ENCODE results near the gene HLCS. TPM values are rescaled to one million over a fixed set of nuclear protein-coding genes. Genes with fewer than 3 reads are reported as not detected.

The HLCS gene
- total and polyA plus RNA-seq, 10 of the 15 experiments (the other 5 are each of a cell fraction or from before 2014, with no cell fraction given) = 1.5 to 12.7 (median 9.6) TPM

GRCh38 chr21:36817732-36818450, 148.6 kb downstream of the HLCS start (continued):
- TF ChIP-seq ZBTB40 (IDR thresholded peaks at IDR 0.05; ENCODE audit: borderline replicate concordance) (no peak), ELK1 (IDR thresholded peaks at IDR 0.05; ENCODE audit: low read depth, low read length) (no peak), POLR2AphosphoS5 (IDR thresholded peaks at IDR 0.05; ENCODE audit: low read length) (no peak), CEBPB (IDR thresholded peaks at IDR 0.05; ENCODE audit: borderline replicate concordance in 1 of 2, low read depth in 2 of 2, low read length in 2 of 2) (no peak)

GRCh38 chr21:36816561-36817130, 149.8 kb downstream of the HLCS start:
- H3K4me1 ChIP-seq (ENCODE audit: control insufficient read depth, insufficient read depth, low read length) = no peaks in the 10 kb centered on the region
- CTCF ChIA-PET = no interaction called here
- TF ChIP-seq SUZ12 (IDR thresholded peaks at IDR 0.05; ENCODE audit: unreplicated experiment) (no peak), NFYB (IDR thresholded peaks at IDR 0.05; ENCODE audit: insufficient read depth, low read depth, low read length) (no peak), PML (IDR thresholded peaks at IDR 0.05; ENCODE audit: low read length) (no peak), SMC3 (IDR thresholded peaks at IDR 0.05; ENCODE audit: borderline replicate concordance, low read length) (no peak), SRF (IDR thresholded peaks at IDR 0.05; ENCODE audit: low read depth in 2 of 2, low read length in 2 of 2) (no peak), PKNOX1 (IDR thresholded peaks at IDR 0.05) (no peak), USF2 (IDR thresholded peaks at IDR 0.05; ENCODE audit: borderline replicate concordance, low read depth, low read length) (no peak), ZNF384 (IDR thresholded peaks at IDR 0.05; ENCODE audit: borderline replicate concordance, low read depth, low read length) (no peak)

More at GRCh38 chr21:36816561-36817130, 149.8 kb downstream of the HLCS start:
- Histone ChIP-seq H3K27me3 (replicated peaks in 1 of 2; ENCODE audit: control insufficient read depth in 2 of 2, insufficient read depth in 2 of 2, low read length in 1 of 2) (no peaks in the 10 kb centered on the region), H4K20me1 (ENCODE audit: control insufficient read depth, insufficient read depth) (no peaks in the 10 kb centered on the region), H2AFZ (ENCODE audit: control insufficient read depth, low read depth, low read length) (no peak overlapping the region), H3K79me2 (ENCODE audit: control insufficient read depth, insufficient read depth, low read length) (no peaks in the 10 kb centered on the region), H3K4me2 (ENCODE audit: control insufficient read depth, insufficient read depth) (no peak overlapping the region), H3K9ac (ENCODE audit: control insufficient read depth, insufficient read depth, low read length) (no peak overlapping the region), H3K4me3 (no peak overlapping the region), H3K36me3 (ENCODE audit: control insufficient read depth in 2 of 2, insufficient read depth in 2 of 2, low read length in 1 of 2) (no peaks in the 10 kb centered on the region; a peak in 1 of 4 replicates), H3K9me3 (replicated peaks; ENCODE audit: control insufficient read depth, insufficient read depth, low read length) (no peaks in the 10 kb centered on the region), H3K27ac (ENCODE audit: control insufficient read depth, insufficient read depth) (no peak overlapping the region)
- in situ Hi-C loops (cut with MboI) (no loop called here), intact Hi-C loops (cut with micrococcal nuclease; ENCODE audit: unreplicated experiment) (no loop called here)
- BruUV-seq (replicated peaks) = no TSS peak
- DNase-seq (ENCODE audit: low read depth, low spot score) (no peak), ATAC-seq (no peak), FAIRE-seq (no peak)
- ChIA-PET SMC1A (ENCODE audit: uncharacterized antibody, unreplicated experiment) (interaction anchor here (1.1 kb wide), 1 partner anchor 312 kb away, joined by 3 read pairs; no protein-coding TSS in a partner anchor), RAD21 (ENCODE audit: unreplicated experiment) (no interaction called here), POLR2A (no interaction called here)
- WGBS (ENCODE audit: insufficient coverage, insufficient replicate concordance, low lambda C conversion rate, missing lambda C conversion rate) = 74% methylated on average over 9 of the region's 9 CpGs

Data from GM12878 (cell line).